NCI-H146 (cell line): ENCODE results near the gene GSE1.

Experiments
- DNase-seq: peaks from one replicate; lab custom pipeline; 2025; lab: John Stamatoyannopoulos, UW

GSE1 gene

GRCh38 chr16:85649411-85650134, 36.5 kb downstream of the GSE1 start:
- DNase-seq = no peak

GRCh38 chr16:85650135-85650843, 37.2 kb downstream of the GSE1 start:
- no peak for DNase-seq

- DNase-seq = no peak
These were observed 37.9 kb downstream of the GSE1 start for GRCh38 chr16:85650844-85651628.

GRCh38 chr16:85651629-85652430, 38.7 kb downstream of the GSE1 start:
- no peak for DNase-seq

GRCh38 chr16:85652431-85653221, 39.5 kb downstream of the GSE1 start:
- no peak for DNase-seq

- DNase-seq = no peak
These were observed 40.3 kb downstream of the GSE1 start for GRCh38 chr16:85653290-85653891.

GRCh38 chr16:85654251-85655095, 41.4 kb downstream of the GSE1 start:
- no peak for DNase-seq

- no peak for DNase-seq
These were observed 42.4 kb downstream of the GSE1 start for GRCh38 chr16:85655216-85656129.

GRCh38 chr16:85656351-85657266, 43.5 kb downstream of the GSE1 start:
- no peak for DNase-seq

- DNase-seq = no peak
These were observed 44.1 kb downstream of the GSE1 start for GRCh38 chr16:85657267-85657650.

- no peak for DNase-seq
These were observed 44.9 kb downstream of the GSE1 start for GRCh38 chr16:85657996-85658395.

GRCh38 chr16:85658504-85659326, 45.6 kb downstream of the GSE1 start:
- DNase-seq = no peak

- no peak for DNase-seq
These were observed 46.2 kb downstream of the GSE1 start for GRCh38 chr16:85659336-85659735.

GRCh38 chr16:85659805-85660511, 46.8 kb downstream of the GSE1 start:
- peak; percentile 32 for DNase-seq

- no peak for DNase-seq
These were observed 48.0 kb downstream of the GSE1 start for GRCh38 chr16:85660843-85661739.
